K562 (cell line): ENCODE results near the gene ATRNL1. TPM values are rescaled to one million over a fixed set of nuclear protein-coding genes. Genes with fewer than 3 reads are reported as not detected.

Source experiments
- C11orf30 ChIP-seq: fragments of 450-650 bp; IDR thresholded peaks from 2 replicates; pipeline ENCODE4 v1.6.1; 2016; ENCODE audit warnings: low read depth, mild to moderate bottlenecking
- KDM2B ChIP-seq: fragments of 250-450 bp; sonication (Bioruptor Pico); IDR thresholded peaks from 2 replicates; pipeline ENCODE4 v1.8.0; 2021; ENCODE audit warnings: mild to moderate bottlenecking, moderate library complexity
- KLF10 ChIP-seq: fragments of 250-450 bp; sonication (Bioruptor Pico); IDR thresholded peaks from 2 replicates; pipeline ENCODE4 v1.6.1; 2021; ENCODE audit warnings: matching md5 sums
- MTF1 ChIP-seq: fragments of 250-450 bp; sonication (Bioruptor Pico); IDR thresholded peaks from 2 replicates; pipeline ENCODE4 v1.9.0; 2021; ENCODE audit warnings: moderate library complexity, mild to moderate bottlenecking, inconsistent platforms, borderline replicate concordance
- NELFE ChIP-seq: IDR thresholded peaks from 2 replicates; pipeline ENCODE4 v1.6.1; 2011; ENCODE audit warnings: mild to moderate bottlenecking; ENCODE audit not compliant: insufficient read depth, insufficient read length
- TAL1 ChIP-seq: fragments of 450-650 bp; IDR thresholded peaks from 2 replicates; pipeline ENCODE4 v1.6.1; 2016; ENCODE audit warnings: mild to moderate bottlenecking
- TCFL5 ChIP-seq: fragments of 250-450 bp; sonication (Bioruptor Pico); conservative IDR thresholded peaks from 2 replicates; pipeline ENCODE4 v1.6.1; 2021; ENCODE audit warnings: mild to moderate bottlenecking, moderate library complexity, matching md5 sums
- polyA plus RNA-seq, 8 experiments: library from polyadenylated mRNA; depleted of rRNA in 4 of 8; stranded (reverse) in 5 of 8; unstranded in 3 of 8; fragments of >200 nt; fragmentation: Nextera tagmentation in 2 of 8; fragmentation: Illumina TruSeq in 1 of 8; extraction: Ambion mirVana in 2 of 8; extraction: Trizol in 1 of 8; gene quantifications; 2 replicates each; pipeline versions ENCODE4 v1.2.1 to v1.2.3, GENCODE V29; 2011 to 2014; ENCODE audit warnings: inconsistent platforms in 1 of 8, missing spikeins in 1 of 8
- total RNA-seq, 7 experiments: library from RNA; depleted of rRNA in 6 of 7; stranded (reverse); fragments of >200 nt in 6 of 7; fragmentation: Illumina TruSeq in 2 of 7; extraction: Trizol in 2 of 7; gene quantifications; 2 replicates each; pipeline versions ENCODE4 v1.2.1 to v1.2.3, GENCODE V29; 2011 to 2021; ENCODE audit warnings: low replicate concordance in 1 of 7
- TF ChIP-seq, protein P1 (sequence below): fragments of 450-650 bp; IDR thresholded peaks from 2 replicates; pipeline ENCODE4 v1.6.1; 2017; ENCODE audit warnings: antibody characterized with exemption, mild to moderate bottlenecking
- TF ChIP-seq, protein P2 (sequence below): sonication (generic); formaldehyde crosslinking; IDR thresholded peaks from 2 replicates; pipeline ENCODE4 v1.8.1; 2022; ENCODE audit warnings: missing genetic modification reagents
- TF ChIP-seq, protein P3 (sequence below), 3 experiments: fragments of 200-800 bp in 1 of 3; sonication (Bioruptor generic) in 1 of 3; sonication (generic) in 1 of 3; formaldehyde crosslinking in 1 of 3; IDR thresholded peaks; 2 replicates each; pipeline versions ENCODE4 v1.6.1 to v1.8.0; 2016 to 2022; ENCODE audit warnings: mild to moderate bottlenecking in 2 of 3, missing compliant biosample characterization in 2 of 3, missing genetic modification characterization in 2 of 3, missing genetic modification reagents in 1 of 3

Gene ATRNL1
- total and polyA plus RNA-seq, 9 of the 15 experiments (the other 6 are each of a cell fraction or from before 2014, with no cell fraction given) = 0.18 TPM; not detected in 8

DNA sequence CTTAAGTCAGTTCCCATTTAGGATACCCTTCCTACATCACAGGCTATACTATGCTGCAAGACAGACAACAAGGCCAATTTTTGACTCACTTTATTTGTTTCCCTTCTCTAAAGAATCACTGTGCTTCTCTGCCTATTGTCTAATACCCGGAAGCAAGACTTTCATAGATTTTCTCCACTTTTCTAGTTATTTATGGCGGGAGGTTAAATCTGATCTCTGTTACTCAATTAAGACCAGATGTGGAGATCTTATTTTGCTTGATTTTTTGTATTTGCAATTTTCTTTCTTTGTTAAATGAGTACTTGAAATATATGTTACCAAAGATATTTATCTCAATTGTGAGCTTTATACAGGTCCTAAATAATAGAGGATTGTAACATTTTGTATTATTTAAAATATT lies 511.5 kb downstream of the ATRNL1 start (continued):
- TF ChIP-seq, protein P1, sequence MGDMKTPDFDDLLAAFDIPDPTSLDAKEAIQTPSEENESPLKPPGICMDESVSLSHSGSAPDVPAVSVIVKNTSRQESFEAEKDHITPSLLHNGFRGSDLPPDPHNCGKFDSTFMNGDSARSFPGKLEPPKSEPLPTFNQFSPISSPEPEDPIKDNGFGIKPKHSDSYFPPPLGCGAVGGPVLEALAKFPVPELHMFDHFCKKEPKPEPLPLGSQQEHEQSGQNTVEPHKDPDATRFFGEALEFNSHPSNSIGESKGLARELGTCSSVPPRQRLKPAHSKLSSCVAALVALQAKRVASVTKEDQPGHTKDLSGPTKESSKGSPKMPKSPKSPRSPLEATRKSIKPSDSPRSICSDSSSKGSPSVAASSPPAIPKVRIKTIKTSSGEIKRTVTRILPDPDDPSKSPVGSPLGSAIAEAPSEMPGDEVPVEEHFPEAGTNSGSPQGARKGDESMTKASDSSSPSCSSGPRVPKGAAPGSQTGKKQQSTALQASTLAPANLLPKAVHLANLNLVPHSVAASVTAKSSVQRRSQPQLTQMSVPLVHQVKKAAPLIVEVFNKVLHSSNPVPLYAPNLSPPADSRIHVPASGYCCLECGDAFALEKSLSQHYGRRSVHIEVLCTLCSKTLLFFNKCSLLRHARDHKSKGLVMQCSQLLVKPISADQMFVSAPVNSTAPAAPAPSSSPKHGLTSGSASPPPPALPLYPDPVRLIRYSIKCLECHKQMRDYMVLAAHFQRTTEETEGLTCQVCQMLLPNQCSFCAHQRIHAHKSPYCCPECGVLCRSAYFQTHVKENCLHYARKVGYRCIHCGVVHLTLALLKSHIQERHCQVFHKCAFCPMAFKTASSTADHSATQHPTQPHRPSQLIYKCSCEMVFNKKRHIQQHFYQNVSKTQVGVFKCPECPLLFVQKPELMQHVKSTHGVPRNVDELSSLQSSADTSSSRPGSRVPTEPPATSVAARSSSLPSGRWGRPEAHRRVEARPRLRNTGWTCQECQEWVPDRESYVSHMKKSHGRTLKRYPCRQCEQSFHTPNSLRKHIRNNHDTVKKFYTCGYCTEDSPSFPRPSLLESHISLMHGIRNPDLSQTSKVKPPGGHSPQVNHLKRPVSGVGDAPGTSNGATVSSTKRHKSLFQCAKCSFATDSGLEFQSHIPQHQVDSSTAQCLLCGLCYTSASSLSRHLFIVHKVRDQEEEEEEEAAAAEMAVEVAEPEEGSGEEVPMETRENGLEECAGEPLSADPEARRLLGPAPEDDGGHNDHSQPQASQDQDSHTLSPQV = no peak
- no peak for TF ChIP-seq TAL1
- no peak for TF ChIP-seq KDM2B (CRISPR knock-in tag)
- TF ChIP-seq MTF1 (CRISPR knock-in tag) = no peak
- TF ChIP-seq, protein P2, sequence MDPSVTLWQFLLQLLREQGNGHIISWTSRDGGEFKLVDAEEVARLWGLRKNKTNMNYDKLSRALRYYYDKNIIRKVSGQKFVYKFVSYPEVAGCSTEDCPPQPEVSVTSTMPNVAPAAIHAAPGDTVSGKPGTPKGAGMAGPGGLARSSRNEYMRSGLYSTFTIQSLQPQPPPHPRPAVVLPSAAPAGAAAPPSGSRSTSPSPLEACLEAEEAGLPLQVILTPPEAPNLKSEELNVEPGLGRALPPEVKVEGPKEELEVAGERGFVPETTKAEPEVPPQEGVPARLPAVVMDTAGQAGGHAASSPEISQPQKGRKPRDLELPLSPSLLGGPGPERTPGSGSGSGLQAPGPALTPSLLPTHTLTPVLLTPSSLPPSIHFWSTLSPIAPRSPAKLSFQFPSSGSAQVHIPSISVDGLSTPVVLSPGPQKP (CRISPR knock-in tag) = no peak
- TF ChIP-seq, protein P3, sequence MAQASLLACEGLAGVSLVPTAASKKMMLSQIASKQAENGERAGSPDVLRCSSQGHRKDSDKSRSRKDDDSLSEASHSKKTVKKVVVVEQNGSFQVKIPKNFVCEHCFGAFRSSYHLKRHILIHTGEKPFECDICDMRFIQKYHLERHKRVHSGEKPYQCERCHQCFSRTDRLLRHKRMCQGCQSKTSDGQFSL (CRISPR knock-in tag; IDR thresholded peaks at IDR 0.05) = no peak
- TF ChIP-seq, protein P3 (tag; IDR thresholded peaks at IDR 0.05) = no peak
- no peak for TF ChIP-seq KLF10 (CRISPR knock-in tag)
- TF ChIP-seq TCFL5 = no peak
- TF ChIP-seq C11orf30 = no peak
- no peak for TF ChIP-seq NELFE
- TF ChIP-seq, all 486 proteins: peak for 0
